ENCODE data around the gene LIPF. TPM values are rescaled to one million over a fixed set of nuclear protein-coding genes. Genes with fewer than 3 reads are reported as not detected.

Gene LIPF
- total RNA-seq, 1 donor from 2014 or later, result 19.6 TPM

- Mint-ChIP-seq H3K4me1 (ENCODE audit: unreplicated experiment) (no peaks in the 10 kb centered on the region), H3K4me3 (no peak overlapping the region), H3K27me3 (no peaks in the 10 kb centered on the region), H3K27ac (no peak overlapping the region), H3K9me3 (peaks cover 6% of the 10 kb centered on the region), H3K36me3 (no peaks in the 10 kb centered on the region)
- no peak for TF ChIP-seq CTCF (conservative IDR thresholded peaks at IDR 0.05)
- DNase-seq (ENCODE audit: extremely low spot score, unreplicated experiment), result no peak
Observed at GRCh38 chr10:88623835-88624234, 40.4 kb upstream of the LIPF start.

- no peak for TF ChIP-seq CTCF (conservative IDR thresholded peaks at IDR 0.05)
- DNase-seq (ENCODE audit: extremely low spot score, unreplicated experiment), result no peak
- H3K27me3 Mint-ChIP-seq, result no peaks in the 10 kb centered on the region
- no peaks in the 10 kb centered on the region for H3K36me3 Mint-ChIP-seq
- H3K9me3 Mint-ChIP-seq, result peaks cover 6% of the 10 kb centered on the region
- no peaks in the 10 kb centered on the region for H3K4me1 Mint-ChIP-seq (ENCODE audit: unreplicated experiment)
- no peak overlapping the region for H3K27ac Mint-ChIP-seq
- no peak overlapping the region for H3K4me3 Mint-ChIP-seq
Observed at GRCh38 chr10:88624840-88625239, 39.4 kb upstream of the LIPF start.

- no peaks in the 10 kb centered on the region for H3K4me1 Mint-ChIP-seq (ENCODE audit: unreplicated experiment)
- H3K27me3 Mint-ChIP-seq, result no peaks in the 10 kb centered on the region
- H3K9me3 Mint-ChIP-seq, result peaks cover 9% of the 10 kb centered on the region
- no peak overlapping the region for H3K4me3 Mint-ChIP-seq
- no peaks in the 10 kb centered on the region for H3K36me3 Mint-ChIP-seq
- no peak overlapping the region for H3K27ac Mint-ChIP-seq
- no peak for DNase-seq (ENCODE audit: extremely low spot score, unreplicated experiment)
- TF ChIP-seq CTCF (conservative IDR thresholded peaks at IDR 0.05), result no peak
Observed at GRCh38 chr10:88640186-88640585, 24.1 kb upstream of the LIPF start.

GRCh38 chr10:88642209-88642608 is 22.0 kb upstream of the LIPF start:
- peaks cover 6% of the 10 kb centered on the region for H3K9me3 Mint-ChIP-seq
- DNase-seq (ENCODE audit: extremely low spot score, unreplicated experiment), result no peak
- no peak overlapping the region for H3K27ac Mint-ChIP-seq
- H3K4me1 Mint-ChIP-seq (ENCODE audit: unreplicated experiment), result no peaks in the 10 kb centered on the region
- H3K27me3 Mint-ChIP-seq, result no peaks in the 10 kb centered on the region
- TF ChIP-seq CTCF (conservative IDR thresholded peaks at IDR 0.05), result no peak
- H3K36me3 Mint-ChIP-seq, result no peaks in the 10 kb centered on the region
- no peak overlapping the region for H3K4me3 Mint-ChIP-seq

GRCh38 chr10:88642963-88643362 is 21.3 kb upstream of the LIPF start:
- Mint-ChIP-seq H3K4me1 (ENCODE audit: unreplicated experiment) (no peaks in the 10 kb centered on the region), H3K27ac (no peak overlapping the region), H3K36me3 (no peaks in the 10 kb centered on the region), H3K27me3 (no peaks in the 10 kb centered on the region), H3K9me3 (peaks cover 4% of the 10 kb centered on the region), H3K4me3 (no peak overlapping the region)
- TF ChIP-seq CTCF (conservative IDR thresholded peaks at IDR 0.05), result no peak
- no peak for DNase-seq (ENCODE audit: extremely low spot score, unreplicated experiment)

GRCh38 chr10:88647061-88647615 is 17.1 kb upstream of the LIPF start:
- DNase-seq (ENCODE audit: extremely low spot score, unreplicated experiment), result no peak
- Mint-ChIP-seq H3K4me1 (ENCODE audit: unreplicated experiment) (no peaks in the 10 kb centered on the region), H3K27ac (no peak overlapping the region), H3K9me3 (no peaks in the 10 kb centered on the region), H3K36me3 (no peaks in the 10 kb centered on the region), H3K4me3 (no peak overlapping the region), H3K27me3 (peaks cover 3% of the 10 kb centered on the region)
- TF ChIP-seq CTCF (conservative IDR thresholded peaks at IDR 0.05), result no peak
